ENCODE measurements around the gene BRD9.
A peak's percentile ranks its signal among the peaks of the same experiment; 100 is the strongest.
"Not testable (repeated sequence)": the region's sequence is repeated elsewhere in the genome, so short reads cannot be mapped to it uniquely, and the experiment has no call there.

The BRD9 gene

GRCh38 chr5:880816-881550, 11.6 kb downstream of the BRD9 start:
- DNase-seq (ENCODE audit: low spot score) (no peak), FAIRE-seq (no peak)

- FAIRE-seq: peak; percentile 91
- DNase-seq (ENCODE audit: low spot score): not testable (repeated sequence)
Measured at GRCh38 chr5:878677-879076, 13.9 kb downstream of the BRD9 start.

- no peak for DNase-seq (ENCODE audit: low spot score)
- no peak for FAIRE-seq
Measured at GRCh38 chr5:878125-878524, 14.5 kb downstream of the BRD9 start.

GRCh38 chr5:876398-877365, 15.9 kb downstream of the BRD9 start:
- DNase-seq (ENCODE audit: low spot score) (no peak), FAIRE-seq (no peak)

GRCh38 chr5:875931-876330, 16.7 kb downstream of the BRD9 start:
- no peak for FAIRE-seq
- no peak for DNase-seq (ENCODE audit: low spot score)

- DNase-seq (ENCODE audit: low spot score) (no peak), FAIRE-seq (no peak)
Measured at GRCh38 chr5:873328-873727, 19.3 kb downstream of the BRD9 start.

GRCh38 chr5:872301-872700, 20.3 kb downstream of the BRD9 start:
- no peak for FAIRE-seq
- DNase-seq (ENCODE audit: low spot score): no peak

GRCh38 chr5:871596-872298, 20.9 kb downstream of the BRD9 start:
- FAIRE-seq: no peak
- DNase-seq (ENCODE audit: low spot score): no peak

- FAIRE-seq (no peak), DNase-seq (ENCODE audit: low spot score) (no peak)
Measured at GRCh38 chr5:870956-871355, 21.6 kb downstream of the BRD9 start.

GRCh38 chr5:868428-869135, 24.0 kb downstream of the BRD9 start:
- no peak for DNase-seq (ENCODE audit: low spot score)
- FAIRE-seq: no peak

GRCh38 chr5:867300-867870, 25.2 kb downstream of the BRD9 start:
- no peak for DNase-seq (ENCODE audit: low spot score)
- no peak for FAIRE-seq

GRCh38 chr5:865771-866170, 26.8 kb downstream of the BRD9 start:
- no peak for FAIRE-seq
- no peak for DNase-seq (ENCODE audit: low spot score)

- FAIRE-seq (no peak), DNase-seq (ENCODE audit: low spot score) (no peak)
Measured at GRCh38 chr5:865168-865521, 27.5 kb downstream of the BRD9 start.

GRCh38 chr5:864492-865167, 28.0 kb downstream of the BRD9 start:
- FAIRE-seq: no peak
- no peak for DNase-seq (ENCODE audit: low spot score)

GRCh38 chr5:863244-863805, 29.3 kb downstream of the BRD9 start:
- FAIRE-seq (no peak), DNase-seq (ENCODE audit: low spot score) (no peak)

GRCh38 chr5:862367-863243, 30.0 kb downstream of the BRD9 start:
- FAIRE-seq (no peak), DNase-seq (ENCODE audit: low spot score) (no peak)

- DNase-seq (ENCODE audit: low spot score) (no peak), FAIRE-seq (no peak)
Measured at GRCh38 chr5:861442-862366, 30.9 kb downstream of the BRD9 start.

Data from urothelium cell line (cell line).